Psoas muscle (tissue), 8 donors: ENCODE results near the gene SLC2A13. TPM values are rescaled to one million over a fixed set of nuclear protein-coding genes. Genes with fewer than 3 reads are reported as not detected.

ENCODE experiments used
- ATAC-seq, 4 donors: fragments of 200-7000 bp; cut with Tn5 transposase; one replicate each; pipeline ENCODE4 v1.9.1; 2020; ENCODE audit warnings: moderate library complexity in 3 of 4, mild to moderate bottlenecking in 2 of 4
- DNase-seq, 2 donors: peaks; one replicate each; pipeline ENCODE4 v3.0.0-alpha.2; 2020
- H3K27ac ChIP-seq: fragments of 200-600 bp; one replicate; pipeline ENCODE4 v1.8.0; 2022
- H3K27me3 ChIP-seq, 3 donors: fragments of 200-600 bp in 1 of 3; one replicate each; pipeline versions ENCODE4 v1.6.1 to v1.8.0; 2013 to 2022; ENCODE audit warnings: low read length in 2 of 3, mild to moderate bottlenecking in 2 of 3, moderate library complexity in 1 of 3; ENCODE audit not compliant: insufficient read depth in 3 of 3
- H3K36me3 ChIP-seq, 2 donors: fragments of 200-600 bp in 1 of 2; one replicate each; pipeline versions ENCODE4 v1.6.1 to v1.8.0; 2013 to 2022; ENCODE audit warnings: low read depth in 1 of 2, mild to moderate bottlenecking in 1 of 2, moderate library complexity in 1 of 2; ENCODE audit not compliant: insufficient read depth in 1 of 2
- H3K4me1 ChIP-seq: fragments of 200-600 bp; one replicate; pipeline ENCODE4 v1.8.0; 2022
- H3K4me3 ChIP-seq: fragments of 200-600 bp; one replicate; pipeline ENCODE4 v1.8.0; 2022; ENCODE audit warnings: mild to moderate bottlenecking
- H3K9me3 ChIP-seq: fragments of 200-600 bp; one replicate; pipeline ENCODE4 v1.8.0; 2022
- WGBS, 3 donors: extraction: QIAGEN DNeasy Blood & Tissue Kit; methylation state at CpG; one replicate each; pipeline versions ENCODE4 v1.1.6 to v1.1.7; 2013; 5-methylcytosine and 5-hydroxymethylcytosine counted together
- intact Hi-C, 2 donors: fragments of 100-400 bp; cut with DNase I; formaldehyde crosslinking; loops; one replicate each; pipeline versions ENCODE4 v1.11.0 to v1.14.2; 2022
- polyA plus RNA-seq, 3 donors: library from polyadenylated mRNA; stranded (reverse); fragments of 200-250 nt; gene quantifications; one replicate each; pipeline ENCODE4 v1.2.3, GENCODE V29; 2013
- total RNA-seq, 4 donors: library from RNA; stranded (reverse); fragmentation: NEBNext Ultra II Directional in 2 of 4; extraction: Animal tissue kit (Norgen Biotek cat#: 25700) in 2 of 4; gene quantifications; one replicate each; pipeline versions ENCODE4 v1.2.1 to v1.2.4, GENCODE V29; 2021 to 2023
- TF ChIP-seq, protein P1 (sequence below): fragments of 200-600 bp; IDR thresholded peaks from one replicate; pipeline ENCODE4 v1.8.0; 2022; ENCODE audit warnings: antibody characterized with exemption
- donor health status: healthy with polysubstance abuse.
- donor health status: DM: no; HTN: no; CAD: no; lungs with moderate emphysema.
- donor health status: Bipolar disorder and iron deficiency.
- donor health status: healthy.
- donor health status: DM: yes; HTN: yes; CAD: no.
- donor health status: DM: no; HTN: no; CAD: no.
- donor health status: DM: no; HTN: no; CAD: no.
- donor health status: DM: yes; HTN: yes; CAD: no.

The SLC2A13 gene
- total and polyA plus RNA-seq, 7 donors: 0.39 to 1.7 (median 0.95) TPM

DNA sequence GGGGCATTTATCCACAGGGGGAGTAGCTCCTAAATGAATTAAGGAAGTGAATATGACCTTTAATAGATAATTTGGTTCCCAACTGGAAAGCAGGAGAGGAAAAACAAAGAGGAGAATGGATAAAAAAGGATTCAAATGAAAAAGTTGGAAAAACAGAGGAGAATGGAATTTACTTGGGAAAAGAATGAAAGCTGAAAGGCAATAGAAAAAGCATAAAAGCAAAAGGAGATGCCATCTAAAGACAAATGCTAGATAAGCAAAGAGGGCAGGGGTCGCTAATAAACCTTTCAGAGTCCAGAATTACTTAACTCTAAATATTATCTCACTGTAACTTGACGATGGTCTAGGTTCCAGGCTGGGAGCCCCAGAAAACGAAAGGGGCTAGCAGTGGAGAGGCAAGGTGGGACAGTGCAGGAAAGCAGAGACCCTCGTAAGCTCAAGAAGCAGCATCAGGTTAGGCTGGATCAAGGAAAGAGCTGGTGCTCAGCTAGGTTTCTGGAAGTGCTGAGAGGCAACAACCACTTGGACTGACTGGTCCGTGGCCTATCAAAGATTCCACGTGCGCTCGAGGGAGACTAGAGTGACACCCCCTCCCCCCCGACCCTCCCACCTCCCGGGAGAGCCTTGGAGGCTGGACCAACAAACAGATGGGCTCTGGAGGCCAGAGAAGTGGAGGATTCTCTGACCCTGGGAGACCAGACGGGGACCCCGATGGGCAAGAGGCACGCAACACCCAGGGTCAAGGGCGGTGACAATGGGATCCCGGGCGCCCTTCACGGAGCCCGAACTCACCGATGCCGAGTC lies 1.2 kb downstream of the SLC2A13 start:
- intact Hi-C loops: loop anchor here (5.0 to 10.0 kb wide), 2 partner anchors 337 to 340 kb away; no protein-coding TSS in a partner anchor
- H3K27ac ChIP-seq: no peak overlapping the region

DNA sequence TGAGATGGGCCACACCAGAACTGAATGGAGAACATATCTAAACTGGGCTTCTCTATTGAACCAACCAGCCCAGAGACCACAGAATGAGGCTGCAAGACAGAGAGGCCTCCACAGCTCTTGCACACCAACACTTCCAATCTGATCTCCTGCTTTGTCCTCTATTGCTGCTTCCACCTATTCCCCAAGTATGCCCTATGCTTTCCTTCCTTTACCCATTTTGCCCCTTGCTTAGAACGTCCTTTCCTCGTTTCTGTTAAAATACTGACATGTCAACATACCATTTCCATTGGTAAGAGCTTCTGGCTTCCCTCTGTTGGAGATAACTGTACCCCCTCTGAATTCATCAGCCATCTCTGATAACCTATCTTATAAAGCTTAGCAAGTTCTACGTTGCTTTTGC lies 2.8 kb downstream of the SLC2A13 start:
- intact Hi-C loops: loop anchor here in 1 of 2 donors (10.0 kb wide), 1 partner anchor 338 kb away; no protein-coding TSS in a partner anchor
- Histone ChIP-seq H3K9me3 (no peaks in the 10 kb centered on the region), H3K36me3 (no peaks in the 10 kb centered on the region), H3K4me3 (no peak overlapping the region), H3K27ac (no peak overlapping the region), H3K4me1 (peaks cover 3% of the 10 kb centered on the region), H3K27me3 (no peaks in the 10 kb centered on the region)
- TF ChIP-seq, protein P1, sequence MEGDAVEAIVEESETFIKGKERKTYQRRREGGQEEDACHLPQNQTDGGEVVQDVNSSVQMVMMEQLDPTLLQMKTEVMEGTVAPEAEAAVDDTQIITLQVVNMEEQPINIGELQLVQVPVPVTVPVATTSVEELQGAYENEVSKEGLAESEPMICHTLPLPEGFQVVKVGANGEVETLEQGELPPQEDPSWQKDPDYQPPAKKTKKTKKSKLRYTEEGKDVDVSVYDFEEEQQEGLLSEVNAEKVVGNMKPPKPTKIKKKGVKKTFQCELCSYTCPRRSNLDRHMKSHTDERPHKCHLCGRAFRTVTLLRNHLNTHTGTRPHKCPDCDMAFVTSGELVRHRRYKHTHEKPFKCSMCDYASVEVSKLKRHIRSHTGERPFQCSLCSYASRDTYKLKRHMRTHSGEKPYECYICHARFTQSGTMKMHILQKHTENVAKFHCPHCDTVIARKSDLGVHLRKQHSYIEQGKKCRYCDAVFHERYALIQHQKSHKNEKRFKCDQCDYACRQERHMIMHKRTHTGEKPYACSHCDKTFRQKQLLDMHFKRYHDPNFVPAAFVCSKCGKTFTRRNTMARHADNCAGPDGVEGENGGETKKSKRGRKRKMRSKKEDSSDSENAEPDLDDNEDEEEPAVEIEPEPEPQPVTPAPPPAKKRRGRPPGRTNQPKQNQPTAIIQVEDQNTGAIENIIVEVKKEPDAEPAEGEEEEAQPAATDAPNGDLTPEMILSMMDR: no peak
- ATAC-seq: no peak
- WGBS, 3 donors: 93 to 100% (median 93%) methylated on average over 3 of the region's 3 CpGs
- DNase-seq: no peak

More for the DNA sequence above, 1.2 kb downstream of the SLC2A13 start:
- no peak for ATAC-seq
- H3K36me3 ChIP-seq: no peaks in the 10 kb centered on the region
- peak overlapping the region; percentile 92 for H3K4me3 ChIP-seq
- no peaks in the 10 kb centered on the region for H3K27me3 ChIP-seq
- TF ChIP-seq, protein P1: no peak
- peaks cover 3% of the 10 kb centered on the region for H3K4me1 ChIP-seq
- WGBS, 3 donors: 20 to 23% (median 21%) methylated on average over 16 to 20 of the region's 20 CpGs
- no peak for DNase-seq
- no peaks in the 10 kb centered on the region for H3K9me3 ChIP-seq

DNA sequence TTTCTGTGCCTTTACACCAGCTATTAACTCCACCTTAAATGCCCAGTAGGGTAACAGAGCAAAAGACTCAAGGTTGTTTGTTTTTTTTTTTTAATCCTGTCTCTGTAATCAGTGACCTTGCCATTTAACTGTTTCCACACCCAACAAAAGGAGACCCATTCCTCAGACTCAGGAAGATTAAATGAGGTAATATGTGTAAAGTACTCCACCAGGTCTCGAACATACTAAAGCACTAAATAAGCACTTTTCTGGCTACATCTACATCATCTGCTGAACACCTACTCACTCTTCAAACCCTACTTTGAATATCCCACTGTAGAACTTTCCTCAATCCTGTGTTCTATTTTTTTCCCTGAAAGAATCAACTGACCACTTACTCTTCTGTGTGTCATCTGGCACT lies 4.1 kb downstream of the SLC2A13 start:
- H3K36me3 ChIP-seq: no peaks in the 10 kb centered on the region
- WGBS, 3 donors: 93 to 97% (median 94%) methylated on average over 1 of the region's 1 CpG
- no peak overlapping the region for H3K4me3 ChIP-seq
- no peak for DNase-seq
- no peak for ATAC-seq
- H3K4me1 ChIP-seq: peaks cover 3% of the 10 kb centered on the region
- H3K9me3 ChIP-seq: no peaks in the 10 kb centered on the region
- no peaks in the 10 kb centered on the region for H3K27me3 ChIP-seq
- intact Hi-C loops: loop anchor here in 1 of 2 donors (10.0 kb wide), 1 partner anchor 337 kb away; no protein-coding TSS in a partner anchor
- no peak overlapping the region for H3K27ac ChIP-seq
- TF ChIP-seq, protein P1: no peak

DNA sequence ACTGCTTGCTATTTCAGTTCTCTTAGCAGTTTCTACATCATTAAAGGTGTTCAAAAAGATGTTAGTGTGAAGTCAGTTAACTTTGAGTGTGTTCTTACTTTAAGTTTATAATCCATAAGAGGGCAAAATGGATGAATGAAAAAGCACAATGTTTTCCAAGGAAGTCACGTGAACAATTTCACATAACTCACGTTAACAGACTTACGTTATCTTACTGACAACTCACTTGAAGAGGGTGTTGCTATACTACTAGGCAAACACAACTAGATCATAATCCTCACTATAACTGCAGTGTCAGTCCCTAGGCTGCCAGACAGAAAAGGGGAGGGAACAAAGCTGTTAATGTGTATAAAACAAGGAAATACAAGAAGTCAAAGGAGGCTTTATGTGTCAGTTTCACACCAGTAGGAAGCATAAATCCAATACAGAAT lies 6.4 kb downstream of the SLC2A13 start:
- H3K36me3 ChIP-seq: no peaks in the 10 kb centered on the region
- H3K4me1 ChIP-seq: peaks cover 3% of the 10 kb centered on the region
- TF ChIP-seq, protein P1: no peak
- DNase-seq (no peak), ATAC-seq (no peak)
- H3K4me3 ChIP-seq: no peak overlapping the region
- no peak overlapping the region for H3K27ac ChIP-seq
- H3K27me3 ChIP-seq: no peaks in the 10 kb centered on the region
- intact Hi-C loops: no loop called here
- WGBS, 3 donors: 76 to 86% (median 80%) methylated on average over 3 of the region's 3 CpGs
- H3K9me3 ChIP-seq: no peaks in the 10 kb centered on the region
